Measurements from ENCODE around the gene ACSF2. TPM values are rescaled to one million over a fixed set of nuclear protein-coding genes. Genes with fewer than 3 reads are reported as not detected.

Gene ACSF2
- total and polyA plus RNA-seq, 2 of the 13 experiments (the other 11 are each of a cell fraction or from before 2014, with no cell fraction given): 87.3 to 109 TPM

- Histone ChIP-seq H3K9ac (ENCODE audit: insufficient read depth, low read depth, low read length) (no peak overlapping the region), H4K20me1 (ENCODE audit: insufficient read depth, low read length) (no peaks in the 10 kb centered on the region), H3K79me2 (ENCODE audit: insufficient read depth, low read length) (peaks cover 9% of the 10 kb centered on the region), H3K27ac (ENCODE audit: extremely low read length, insufficient read depth, low read length) (no peak overlapping the region), H3K36me3 (replicated peaks in 1 of 2; ENCODE audit: control insufficient read depth in 1 of 2, insufficient read depth in 2 of 2, low read length in 2 of 2) (peaks cover 1 to 7% of the 10 kb centered on the region in 2 experiments; a peak in 2 of 5 replicates), H3K9me3 (ENCODE audit: low read length) (no peaks in the 10 kb centered on the region), H2AFZ (ENCODE audit: low read length) (no peak overlapping the region), H3K4me1 (ENCODE audit: insufficient read depth, low read length) (peaks cover 38% of the 10 kb centered on the region), H3K4me2 (ENCODE audit: low read depth, low read length) (no peak overlapping the region), H3K4me3 (replicated peaks in 1 of 3; ENCODE audit: insufficient read depth in 1 of 3, low read depth in 2 of 3, low read length in 3 of 3) (no peak overlapping the region), H3K27me3 (ENCODE audit: control insufficient read depth in 1 of 2, insufficient read depth in 2 of 2, low read length in 2 of 2) (no peaks in the 10 kb centered on the region)
- FAIRE-seq (no peak), DNase-seq (ENCODE audit: low spot score) (no peak), ATAC-seq (no peak)
- intact Hi-C loops (cut with micrococcal nuclease; ENCODE audit: unreplicated experiment) (no loop called here), in situ Hi-C loops (cut with HindIII; ENCODE audit: extremely low pct_ligation_motif_present, low pct_unique_long_range_greater_than_20kb) (no loop called here)
- ChIA-PET POLR2A (interaction anchor here (0.6 to 1.2 kb wide), 2 partner anchors 8 to 384 kb away, joined by 4 to 5 read pairs; no protein-coding TSS in a partner anchor), CTCF (ENCODE audit: low intra/inter-chr PET ratio, low total read pairs) (no interaction called here)
- WGBS (ENCODE audit: low lambda C conversion rate): 100% methylated on average over 4 of the region's 4 CpGs
- BruUV-seq (replicated peaks): no TSS peak
- TF ChIP-seq E2F2 (CRISPR knock-in tag; IDR thresholded peaks at IDR 0.05; ENCODE audit: borderline replicate concordance): no peak
- no peak for TF ChIP-seq ZNF331 (CRISPR knock-in tag; IDR thresholded peaks at IDR 0.05)
- TF ChIP-seq PCBP1 (IDR thresholded peaks at IDR 0.05; ENCODE audit: borderline replicate concordance, low read depth, low read length): no peak
- TF ChIP-seq POLR2A (IDR thresholded peaks at IDR 0.05; ENCODE audit: insufficient read depth in 1 of 2, low read depth in 2 of 2, low read length in 2 of 2): no peak
- no peak for TF ChIP-seq ELF4 (CRISPR knock-in tag; IDR thresholded peaks at IDR 0.05; ENCODE audit: borderline replicate concordance)
- TF ChIP-seq ZNF510 (CRISPR knock-in tag; IDR thresholded peaks at IDR 0.05; ENCODE audit: low read depth): no peak
- TF ChIP-seq NR2F6 (IDR thresholded peaks at IDR 0.05): peak; percentile 56; the same call in 1 of the 2 replicates
- TF ChIP-seq NR2F6 (CRISPR knock-in tag; IDR thresholded peaks at IDR 0.05): peak; percentile 50; the same call in 1 of the 2 replicates
- TF ChIP-seq ZNF558 (CRISPR knock-in tag; IDR thresholded peaks at IDR 0.05; ENCODE audit: borderline replicate concordance): no peak
- no peak for TF ChIP-seq THAP11 (CRISPR knock-in tag; IDR thresholded peaks at IDR 0.05)
- TF ChIP-seq ZNF362 (CRISPR knock-in tag; IDR thresholded peaks at IDR 0.05; ENCODE audit: borderline replicate concordance): peak; percentile 58; the same call in 1 of the 2 replicates
- peak; percentile 92 for TF ChIP-seq ZNF121 (CRISPR knock-in tag; IDR thresholded peaks at IDR 0.05)
- TF ChIP-seq CEBPG (CRISPR knock-in tag; IDR thresholded peaks at IDR 0.05): peak; percentile 32; the same call in 1 of the 2 replicates
- no peak for TF ChIP-seq ARID5B (CRISPR knock-in tag; IDR thresholded peaks at IDR 0.05)
- TF ChIP-seq HMGXB3 (CRISPR knock-in tag; IDR thresholded peaks at IDR 0.05; ENCODE audit: borderline replicate concordance): no peak
- TF ChIP-seq ZNF296 (CRISPR knock-in tag; conservative IDR thresholded peaks at IDR 0.05): no peak
These were observed 11.4 kb downstream of the ACSF2 start for GRCh38 chr17:50437409-50437808.

Measured in HepG2 (cell line).